ENCODE data around the gene YJU2.

Gene YJU2

GRCh38 chr19:4305659-4306058, 58.8 kb downstream of the YJU2 start:
- no peak overlapping the region for H3K27ac ChIP-seq
- TF ChIP-seq ZFX (IDR thresholded peaks at IDR 0.05) (no peak), CTCF (conservative IDR thresholded peaks at IDR 0.05) (no peak)

GRCh38 chr19:4310247-4311121, 63.6 kb downstream of the YJU2 start:
- no peak for TF ChIP-seq ZFX (IDR thresholded peaks at IDR 0.05)
- no peak for TF ChIP-seq CTCF (conservative IDR thresholded peaks at IDR 0.05)
- no peak overlapping the region for H3K27ac ChIP-seq

GRCh38 chr19:4313847-4314490, 67.1 kb downstream of the YJU2 start:
- H3K27ac ChIP-seq: no peak overlapping the region
- TF ChIP-seq ZFX (IDR thresholded peaks at IDR 0.05): no peak
- TF ChIP-seq CTCF (conservative IDR thresholded peaks at IDR 0.05): no peak

- TF ChIP-seq ZFX (IDR thresholded peaks at IDR 0.05): no peak
- no peak for TF ChIP-seq CTCF (conservative IDR thresholded peaks at IDR 0.05)
These were observed 70.1 kb downstream of the YJU2 start for GRCh38 chr19:4316956-4317355.

GRCh38 chr19:4318460-4318859, 71.6 kb downstream of the YJU2 start:
- no peak overlapping the region for H3K27ac ChIP-seq
- TF ChIP-seq CTCF (conservative IDR thresholded peaks at IDR 0.05): no peak
- no peak for TF ChIP-seq ZFX (IDR thresholded peaks at IDR 0.05)

More at GRCh38 chr19:4316956-4317355, 70.1 kb downstream of the YJU2 start:
- no peak overlapping the region for H3K27ac ChIP-seq
